Measurements from ENCODE around the gene THBS2. TPM values are rescaled to one million over a fixed set of nuclear protein-coding genes. Genes with fewer than 3 reads are reported as not detected.

The THBS2 gene
- total and polyA plus RNA-seq, 2 of the 4 experiments (the other 2 are of a cell fraction): 97.3 to 113 TPM

GRCh38 chr6:169176361-169176991, 77.2 kb downstream of the THBS2 start:
- H2AK5ac ChIP-seq (ENCODE audit: low read depth, low read length): peak overlapping the region; percentile 12; the same call in 1 of the 2 replicates
- no peaks in the 10 kb centered on the region for H3K9me3 ChIP-seq (ENCODE audit: control insufficient read depth, insufficient read depth, low read length)
- H2BK20ac ChIP-seq (ENCODE audit: low read depth, low read length): no peak overlapping the region
- no peaks in the 10 kb centered on the region for H3K27me3 ChIP-seq (ENCODE audit: control insufficient read depth, insufficient read depth, low read length)
- H3K18ac ChIP-seq (ENCODE audit: low read depth, low read length): no peak overlapping the region
- ATAC-seq (ENCODE audit: low read depth) (no peak), DNase-seq (no peak)
- H2BK5ac ChIP-seq (ENCODE audit: low read depth, low read length, poor library complexity, severe bottlenecking): no peak overlapping the region
- ChIA-PET CTCF (no interaction called here), POLR2A (ENCODE audit: unreplicated experiment) (no interaction called here)
- peaks cover 7% of the 10 kb centered on the region for H3K4me1 ChIP-seq (ENCODE audit: control insufficient read depth, insufficient read depth, low read length)
- H4K20me1 ChIP-seq (ENCODE audit: insufficient read depth, low read length): no peaks in the 10 kb centered on the region
- H3K4ac ChIP-seq (ENCODE audit: low read depth, low read length): no peak overlapping the region
- H3K9ac ChIP-seq (ENCODE audit: low read depth, low read length): no peak overlapping the region
- H3K14ac ChIP-seq (replicated peaks; ENCODE audit: low read depth, low read length): no peak overlapping the region
- H4K8ac ChIP-seq (ENCODE audit: low read depth in 2 of 2, low read length in 2 of 2): no peak overlapping the region
- no peak overlapping the region for H2AK9ac ChIP-seq (replicated peaks; ENCODE audit: low read depth, low read length, poor library complexity)
- 92% methylated on average over 12 of the region's 15 CpGs; no CpG with 5 or more reads in 1 of the 2 experiments for WGBS, 2 experiments (ENCODE audit: extremely low coverage in 2 of 2, insufficient read length in 1 of 2)
- dilution Hi-C loops (cut with HindIII; ENCODE audit: low sequenced_read_pairs, unreplicated experiment) (no loop called here), in situ Hi-C loops (cut with MboI; ENCODE audit: low sequenced_read_pairs) (no loop called here), intact Hi-C loops (cut with micrococcal nuclease) (no loop called here)
- no peak overlapping the region for H2BK15ac ChIP-seq (ENCODE audit: low read depth, low read length)
- H4K5ac ChIP-seq (ENCODE audit: low read depth, low read length): peak overlapping the region; percentile 22; the same call in 1 of the 2 replicates
- H3K4me2 ChIP-seq (ENCODE audit: low read depth, low read length): no peak overlapping the region
- no peak overlapping the region for H3K23ac ChIP-seq (ENCODE audit: low read depth, low read length)
- BruUV-seq (replicated peaks): no TSS peak
- H3K4me3 ChIP-seq (ENCODE audit: insufficient read depth, low read depth, low read length): no peak overlapping the region
- no peak overlapping the region for H3K56ac ChIP-seq (ENCODE audit: extremely low read depth, insufficient read depth, low read length)
- H3K79me1 ChIP-seq (ENCODE audit: low read depth in 1 of 2, low read length in 2 of 2): peaks cover 0 to 13% of the 10 kb centered on the region in 2 experiments; a peak in 1 of 4 replicates
- no peak overlapping the region for H4K91ac ChIP-seq (ENCODE audit: insufficient read depth, low read depth, low read length)
- no peaks in the 10 kb centered on the region for H3K36me3 ChIP-seq (ENCODE audit: control insufficient read depth, insufficient read depth, low read length)
- no peak overlapping the region for H2AFZ ChIP-seq (replicated peaks; ENCODE audit: low read length, poor library complexity)
- H2BK120ac ChIP-seq (ENCODE audit: low read depth, low read length): no peak overlapping the region
- TF ChIP-seq RAD21 (IDR thresholded peaks at IDR 0.05; ENCODE audit: low read length) (no peak), RCOR1 (IDR thresholded peaks at IDR 0.05; ENCODE audit: insufficient replicate concordance, low read length) (no peak), CEBPB (IDR thresholded peaks at IDR 0.05; ENCODE audit: low read depth, low read length) (no peak), CHD1 (IDR thresholded peaks at IDR 0.05; ENCODE audit: low read depth, low read length) (no peak), ELK1 (IDR thresholded peaks at IDR 0.05; ENCODE audit: borderline replicate concordance, low read depth, low read length) (no peak), SMC3 (IDR thresholded peaks at IDR 0.05; ENCODE audit: low read depth, low read length) (no peak), USF2 (IDR thresholded peaks at IDR 0.05; ENCODE audit: low read depth, low read length) (no peak), BHLHE40 (IDR thresholded peaks at IDR 0.05; ENCODE audit: low read depth, low read length) (no peak), MAFK (IDR thresholded peaks at IDR 0.05; ENCODE audit: low read depth, low read length) (no peak), NFE2L2 (IDR thresholded peaks at IDR 0.05; ENCODE audit: low read depth, low read length) (no peak), MXI1 (IDR thresholded peaks at IDR 0.05; ENCODE audit: borderline replicate concordance, low read depth, low read length) (no peak), POLR2A (IDR thresholded peaks at IDR 0.05; ENCODE audit: low read depth, low read length) (no peak), FOS (IDR thresholded peaks at IDR 0.05; ENCODE audit: low read depth, low read length) (no peak), RFX5 (IDR thresholded peaks at IDR 0.05; ENCODE audit: low read depth, low read length) (no peak), CTCF (conservative IDR thresholded peaks at IDR 0.05; ENCODE audit: low read depth, low read length) (no peak), MAZ (IDR thresholded peaks at IDR 0.05; ENCODE audit: borderline replicate concordance, low read depth, low read length) (no peak)
- H3K27ac ChIP-seq (ENCODE audit: insufficient read depth, low read length): no peak overlapping the region
- peaks cover 3% of the 10 kb centered on the region; the same call in 1 of the 2 replicates for H3K9me1 ChIP-seq (ENCODE audit: insufficient read depth, low read length)
